Measurements from ENCODE around the gene XYLT1.

- TF ChIP-seq CTCF (IDR thresholded peaks at IDR 0.05) (no peak), POLR2A (IDR thresholded peaks at IDR 0.05) (no peak)
Observed at GRCh38 chr16:17369421-17370222, 101.1 kb downstream of the XYLT1 start.

Data from thyroid gland (tissue), 4 donors.